ENCODE data around the gene CHID1.

Gene CHID1

DNA sequence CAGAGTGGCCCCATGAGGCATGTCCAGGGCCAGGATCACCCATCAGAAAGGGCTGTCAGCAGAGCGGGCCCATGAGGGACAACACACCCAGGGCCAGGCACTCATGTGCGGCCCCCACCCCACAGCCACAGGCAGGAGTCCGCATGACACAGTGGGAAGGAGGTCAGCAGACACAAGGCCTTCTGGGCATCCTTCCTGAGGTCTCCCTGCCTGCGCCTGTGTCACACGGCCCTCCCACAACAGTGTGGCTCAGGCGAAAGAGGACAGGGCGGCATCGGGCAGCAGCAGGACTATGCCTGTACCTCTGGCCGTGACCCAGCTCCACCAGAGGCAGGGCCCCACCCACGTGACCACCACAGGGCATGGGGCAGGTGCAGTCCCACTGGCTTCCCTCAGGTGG lies 27.1 kb downstream of the CHID1 start:
- DNase-seq: no peak

DNA sequence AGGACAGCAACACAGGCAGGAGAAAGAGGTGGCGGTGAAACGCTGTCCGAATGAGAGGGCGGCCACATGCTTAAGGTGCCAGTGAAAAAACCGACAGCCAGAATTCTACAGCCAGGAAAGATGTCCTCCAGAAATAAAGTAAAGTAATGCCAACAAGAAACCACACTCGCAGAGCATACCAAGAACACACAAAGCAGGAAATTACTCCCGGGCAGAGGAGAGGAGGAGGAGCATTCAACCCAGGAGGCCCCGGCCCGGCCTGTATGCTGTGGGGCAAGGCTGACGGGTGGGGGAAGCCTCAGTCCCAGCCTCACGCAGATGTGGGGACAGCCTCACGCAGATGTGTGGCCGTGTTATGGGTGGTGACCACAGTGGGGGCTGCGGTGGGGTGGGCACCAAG lies 28.0 kb downstream of the CHID1 start:
- DNase-seq: no peak

DNA sequence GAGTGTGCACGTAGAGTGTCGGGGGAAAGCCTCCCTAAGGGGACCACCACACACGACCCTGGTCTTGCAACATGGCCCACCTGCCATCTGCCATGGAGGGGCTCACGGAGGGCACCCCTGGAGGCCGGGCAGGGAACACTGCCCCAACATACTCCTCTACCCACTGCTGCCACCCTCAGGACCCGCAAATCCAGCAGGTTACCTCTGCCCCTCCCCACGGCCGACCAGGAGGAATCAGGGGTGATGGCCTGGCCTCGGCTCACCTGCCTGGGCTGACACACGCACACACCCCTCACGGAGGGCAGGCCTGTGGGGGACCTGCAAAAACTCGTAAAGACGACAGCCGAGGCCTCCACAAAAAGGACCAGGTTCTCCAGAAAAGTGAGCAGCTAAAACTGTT lies 30.2 kb downstream of the CHID1 start:
- DNase-seq: no peak

DNA sequence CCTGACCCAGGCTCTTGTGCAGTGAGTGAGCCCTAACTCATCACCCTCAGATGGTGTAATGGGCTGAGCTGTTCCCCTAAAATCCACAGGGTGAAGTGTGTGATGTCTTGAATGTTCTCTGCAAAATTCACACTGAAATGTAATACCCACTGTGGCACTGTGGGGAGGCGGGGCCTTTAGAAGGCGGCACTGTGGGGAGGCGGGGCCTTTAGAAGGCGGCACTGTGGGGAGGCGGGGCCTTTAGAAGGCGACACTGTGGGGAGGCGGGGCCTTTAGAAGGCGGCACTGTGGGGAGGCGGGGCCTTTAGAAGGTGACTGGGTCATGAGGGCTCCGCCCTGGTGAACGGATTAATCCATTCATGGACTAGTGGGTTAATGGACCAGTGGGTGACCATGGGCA lies 33.0 kb downstream of the CHID1 start:
- DNase-seq: peak in 1 of 2 experiments; percentile 32

DNA sequence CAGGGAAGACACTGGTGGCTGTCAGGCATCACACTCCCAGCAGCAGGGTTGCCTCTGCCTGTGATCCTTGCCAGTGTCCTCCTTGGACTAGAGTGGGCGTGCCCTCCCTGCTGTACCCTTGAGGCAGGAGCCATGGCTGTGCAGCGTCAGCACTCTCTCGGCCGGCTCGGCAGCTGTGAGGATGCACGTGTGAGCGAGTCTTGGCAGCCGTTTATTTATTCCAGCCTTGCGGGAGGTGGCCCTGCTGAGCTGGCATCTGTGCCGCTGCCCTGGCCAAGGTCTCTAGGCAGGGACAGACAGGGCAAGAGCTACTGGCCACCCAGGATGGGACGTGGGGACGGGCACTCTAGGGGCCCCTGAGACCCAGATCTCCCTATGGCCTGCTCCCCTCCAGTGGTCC lies 34.1 kb downstream of the CHID1 start:
- no peak for DNase-seq

DNA sequence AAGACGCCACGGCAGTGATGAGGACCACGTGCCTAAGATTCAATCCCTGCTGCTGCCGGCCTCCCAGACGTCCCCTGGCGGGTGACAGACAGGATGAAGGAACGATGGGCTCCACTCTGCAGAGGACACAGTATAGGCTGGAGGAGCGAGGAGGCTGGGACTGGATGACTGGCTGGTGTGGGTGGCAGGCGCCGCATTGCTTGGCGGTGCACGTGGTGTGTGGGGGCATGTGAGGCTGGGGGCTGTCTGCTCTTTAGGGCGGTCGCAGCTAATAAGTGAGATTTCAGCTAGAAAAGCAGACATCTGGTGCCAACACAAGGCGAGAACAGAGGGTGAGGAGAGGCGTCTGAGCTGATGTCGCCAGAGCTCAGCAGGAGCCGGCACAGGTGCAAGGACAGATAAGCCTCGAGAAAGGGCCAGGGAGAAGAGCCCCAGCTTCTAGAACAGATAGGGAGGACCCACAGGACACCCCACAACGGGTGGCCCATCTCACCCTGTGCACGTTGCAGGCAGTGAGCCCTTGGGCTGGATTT lies 34.8 kb downstream of the CHID1 start:
- no peak for DNase-seq

DNA sequence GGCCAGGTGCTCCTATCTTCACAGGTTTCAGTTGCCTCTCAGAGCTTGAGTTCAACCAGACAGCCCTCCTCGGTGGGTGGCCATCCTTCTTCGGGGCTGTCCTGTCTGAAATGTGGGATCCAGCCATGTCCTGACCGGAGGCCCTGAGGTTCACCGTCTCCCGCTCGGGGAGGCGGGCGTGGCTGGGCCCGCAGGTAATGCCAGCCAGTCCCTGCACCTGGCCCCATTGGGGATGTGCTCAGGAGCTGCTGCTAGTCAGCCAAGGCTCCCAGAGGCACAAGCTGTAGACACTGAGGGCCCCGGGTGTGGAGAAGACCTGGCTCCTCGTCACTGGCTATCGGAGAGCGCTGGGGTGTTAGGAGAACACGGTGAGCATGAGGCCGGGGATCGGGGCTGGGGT lies 35.4 kb downstream of the CHID1 start:
- no peak for DNase-seq

DNA sequence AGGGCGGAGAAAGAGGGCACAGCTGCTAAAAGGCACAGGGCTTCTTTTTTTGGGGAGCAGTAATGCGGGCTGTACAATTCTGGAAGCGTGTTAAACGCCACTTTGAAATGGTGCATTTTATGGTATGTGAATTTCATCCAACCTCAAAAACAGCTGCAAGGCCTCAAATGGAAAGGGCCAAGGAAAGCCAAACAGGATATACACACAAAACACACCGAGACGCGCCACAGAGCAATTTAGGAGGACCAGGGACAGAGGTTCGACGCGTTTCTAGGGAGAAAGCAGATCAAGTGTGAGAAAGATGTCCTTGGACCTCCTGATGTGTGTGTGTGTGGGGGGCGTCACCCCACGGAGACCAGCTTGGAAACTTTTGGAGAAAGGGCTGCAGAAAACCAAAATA lies 36.9 kb downstream of the CHID1 start:
- no peak for DNase-seq

DNA sequence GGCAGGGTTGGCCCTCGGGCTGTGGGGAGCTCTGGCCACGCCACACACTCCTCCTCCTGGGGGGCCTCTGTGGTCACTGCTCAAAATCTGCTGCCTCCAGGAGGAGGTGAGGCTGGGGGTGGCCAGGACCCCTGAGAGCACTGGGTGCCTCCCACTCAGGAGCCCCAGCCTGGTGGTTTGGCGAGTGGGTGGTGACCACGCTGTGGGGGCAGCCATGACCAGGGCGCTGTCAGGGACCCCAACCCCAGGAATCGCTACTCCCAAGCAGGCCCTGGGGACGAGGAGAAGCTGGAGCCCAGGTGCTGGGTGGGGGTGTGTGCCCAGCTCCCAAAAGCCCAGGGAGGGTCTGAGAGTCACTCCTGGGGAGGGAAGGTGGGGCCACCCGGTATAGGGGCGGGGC lies 37.8 kb downstream of the CHID1 start:
- no peak for DNase-seq

DNA sequence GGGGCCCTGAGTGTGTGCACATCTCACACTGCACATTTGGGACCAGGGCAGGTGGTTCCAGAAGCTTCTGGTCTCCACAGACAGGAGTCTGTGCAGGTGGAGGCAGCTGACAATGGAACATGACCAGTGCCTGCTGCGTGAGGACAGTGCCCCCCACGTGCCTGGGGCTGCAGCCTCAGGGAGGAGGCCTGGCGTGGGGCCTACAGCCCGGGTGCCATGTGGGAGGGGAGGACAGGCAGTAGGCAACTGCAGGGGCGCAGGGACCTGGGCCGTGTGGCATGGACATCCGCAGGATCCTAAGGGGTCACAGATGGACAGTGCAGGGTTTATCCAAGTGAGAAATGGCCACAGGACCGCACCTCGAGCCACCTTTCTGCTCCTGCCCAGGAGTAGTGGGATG lies 39.1 kb downstream of the CHID1 start:
- no peak for DNase-seq

DNA sequence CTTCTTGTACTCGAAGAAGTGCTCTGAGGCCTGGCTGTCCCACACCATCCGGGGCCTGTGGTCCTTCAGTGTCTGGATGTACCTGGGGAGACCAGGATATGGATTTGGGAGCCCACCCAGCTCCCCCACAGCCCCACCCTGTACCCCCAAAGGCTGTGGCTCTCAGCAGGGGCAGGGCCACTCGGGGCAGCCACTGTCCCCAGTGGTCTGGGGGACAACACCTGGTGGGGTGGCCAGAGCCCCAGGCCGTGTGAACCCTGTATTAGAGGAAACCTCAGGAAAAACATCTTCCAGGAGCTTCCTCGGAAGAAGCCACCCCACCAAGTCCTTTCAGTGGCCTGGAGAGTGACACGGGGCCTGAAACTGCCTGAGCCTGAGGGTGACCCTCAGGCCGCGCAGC lies 40.2 kb downstream of the CHID1 start:
- no peak for DNase-seq

DNA sequence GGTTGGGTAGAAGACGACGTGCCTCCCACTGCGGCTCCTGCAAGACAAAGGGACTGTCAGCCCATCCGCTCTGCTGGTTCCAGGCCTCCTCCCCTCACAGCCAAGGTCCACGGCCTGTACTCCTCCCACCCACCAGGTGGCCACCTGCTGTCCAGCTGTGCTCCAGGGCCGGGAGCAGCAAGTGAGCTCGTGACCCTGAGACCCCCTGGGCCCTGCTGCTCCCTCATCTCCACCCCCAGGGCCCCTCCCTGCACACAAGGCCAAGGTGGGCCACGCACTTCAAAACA lies 40.5 kb downstream of the CHID1 start:
- peak in 1 of 2 experiments; percentile 14 for DNase-seq

DNA sequence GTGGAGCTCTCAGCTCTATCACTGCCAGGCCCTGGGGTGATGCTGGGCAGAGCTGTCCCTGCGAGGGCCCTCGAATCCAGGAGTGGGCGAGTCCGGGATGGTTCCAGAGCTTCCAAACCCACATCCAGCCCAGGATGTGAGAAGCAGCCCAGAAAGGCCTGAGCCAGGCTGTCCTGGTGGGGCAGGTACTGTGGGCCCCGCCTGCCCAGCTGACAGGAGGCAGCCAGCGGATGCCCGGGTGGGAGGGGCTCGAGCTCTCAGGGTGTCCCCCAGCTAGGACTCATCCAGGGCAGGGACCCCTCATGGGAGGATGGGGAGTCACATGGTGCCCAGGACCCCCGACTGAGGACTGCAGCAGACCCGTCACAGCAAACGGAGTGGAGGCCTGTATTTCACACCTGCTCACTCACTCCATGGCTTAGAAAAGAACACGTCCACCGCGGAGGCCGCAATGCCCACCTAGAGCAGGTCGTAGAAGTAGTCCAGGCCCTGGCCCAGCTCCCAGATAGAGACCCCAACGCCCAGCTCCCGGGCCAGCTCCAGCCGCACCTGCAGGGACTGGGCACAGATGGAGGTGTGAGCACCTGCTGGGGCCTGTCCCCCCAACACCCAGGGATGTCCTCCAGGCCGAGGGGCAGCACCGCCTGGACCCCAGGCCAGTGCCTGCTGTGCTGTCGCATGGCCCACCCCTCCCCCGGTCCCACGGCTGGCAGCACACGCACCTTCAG lies 41.0 kb downstream of the CHID1 start:
- no peak for DNase-seq

DNA sequence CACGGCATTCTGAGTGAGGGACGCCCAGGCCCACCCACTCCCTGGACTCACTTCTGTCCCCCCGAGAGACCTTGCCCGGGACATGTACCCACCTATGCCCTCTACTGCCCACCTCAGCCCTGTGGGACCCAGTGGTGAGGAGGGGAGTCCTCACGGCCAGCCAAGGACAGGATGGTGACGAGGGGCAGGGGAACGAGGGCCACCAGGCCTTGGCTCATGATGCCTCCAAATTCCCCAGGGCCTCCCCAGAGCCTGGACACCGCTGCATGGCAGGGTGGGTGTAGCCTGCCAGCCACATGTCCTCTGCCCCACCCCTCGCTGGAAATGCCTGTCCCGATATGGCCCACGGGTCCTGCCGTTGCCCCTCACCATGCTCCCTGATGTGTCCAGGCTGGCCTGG lies 41.8 kb downstream of the CHID1 start:
- no peak for DNase-seq

DNA sequence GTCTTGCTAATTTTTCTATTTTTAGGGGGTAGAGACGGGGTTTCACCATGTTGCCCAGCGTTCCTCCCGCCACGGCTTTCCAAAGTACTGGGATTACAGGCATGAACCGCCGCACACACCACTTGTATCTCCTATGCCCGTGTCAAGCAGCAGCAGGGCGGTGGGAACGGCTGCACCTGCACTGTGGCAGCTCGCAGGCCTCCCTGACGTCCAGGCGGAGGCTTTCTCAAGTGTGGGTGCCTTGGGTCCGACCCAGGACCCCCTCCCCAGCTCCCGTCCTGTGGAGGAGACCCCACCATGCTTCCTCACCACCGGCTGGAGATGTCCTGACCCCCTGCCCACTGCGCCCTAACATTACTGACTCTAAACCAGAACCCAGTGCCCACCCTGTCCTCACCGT lies 42.2 kb downstream of the CHID1 start:
- no peak for DNase-seq

DNA sequence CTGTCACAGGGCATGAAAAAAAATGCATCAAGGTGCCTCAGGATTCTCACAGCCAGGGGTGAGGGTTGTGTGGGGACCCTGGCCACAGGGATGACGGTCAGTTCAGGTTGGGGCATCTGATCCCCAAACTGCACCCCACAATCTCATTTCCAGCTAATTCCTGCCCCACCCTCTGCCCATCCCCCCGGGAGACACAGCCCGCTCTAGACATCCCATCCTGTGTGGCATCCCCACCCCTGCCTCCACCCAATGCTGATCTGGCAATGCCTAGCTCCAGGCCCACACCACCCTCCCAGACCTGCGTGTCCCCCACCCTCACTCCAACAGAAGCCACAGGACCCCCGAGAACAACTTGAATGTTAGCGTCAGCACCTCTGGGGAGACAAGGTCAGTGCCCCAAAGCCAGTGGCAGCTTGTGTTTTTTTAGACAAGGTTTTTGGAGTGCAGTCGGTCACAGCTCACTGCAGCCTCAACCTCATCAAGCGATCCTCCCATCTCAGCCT lies 42.7 kb downstream of the CHID1 start:
- no peak for DNase-seq

DNA sequence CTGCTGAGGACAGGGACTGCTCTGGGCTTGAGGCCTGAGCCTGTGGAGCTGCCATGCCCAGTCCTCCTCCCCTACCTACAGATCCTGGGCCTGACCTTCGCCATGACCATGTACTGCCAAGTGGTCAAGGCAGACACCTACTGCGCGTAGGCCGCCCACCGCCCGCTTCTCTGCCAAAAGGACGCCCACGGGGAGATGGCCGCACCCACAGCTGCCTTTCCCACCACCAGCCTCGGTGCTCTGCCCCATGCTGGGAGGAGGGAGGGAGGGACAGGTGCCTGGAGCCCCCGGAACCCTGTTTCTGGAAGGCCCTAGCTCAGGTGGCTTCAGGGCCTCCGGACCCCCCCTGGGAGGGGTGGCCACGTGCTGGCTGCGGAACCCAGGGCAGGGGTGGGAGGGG lies 44.1 kb downstream of the CHID1 start:
- no peak for DNase-seq

DNA sequence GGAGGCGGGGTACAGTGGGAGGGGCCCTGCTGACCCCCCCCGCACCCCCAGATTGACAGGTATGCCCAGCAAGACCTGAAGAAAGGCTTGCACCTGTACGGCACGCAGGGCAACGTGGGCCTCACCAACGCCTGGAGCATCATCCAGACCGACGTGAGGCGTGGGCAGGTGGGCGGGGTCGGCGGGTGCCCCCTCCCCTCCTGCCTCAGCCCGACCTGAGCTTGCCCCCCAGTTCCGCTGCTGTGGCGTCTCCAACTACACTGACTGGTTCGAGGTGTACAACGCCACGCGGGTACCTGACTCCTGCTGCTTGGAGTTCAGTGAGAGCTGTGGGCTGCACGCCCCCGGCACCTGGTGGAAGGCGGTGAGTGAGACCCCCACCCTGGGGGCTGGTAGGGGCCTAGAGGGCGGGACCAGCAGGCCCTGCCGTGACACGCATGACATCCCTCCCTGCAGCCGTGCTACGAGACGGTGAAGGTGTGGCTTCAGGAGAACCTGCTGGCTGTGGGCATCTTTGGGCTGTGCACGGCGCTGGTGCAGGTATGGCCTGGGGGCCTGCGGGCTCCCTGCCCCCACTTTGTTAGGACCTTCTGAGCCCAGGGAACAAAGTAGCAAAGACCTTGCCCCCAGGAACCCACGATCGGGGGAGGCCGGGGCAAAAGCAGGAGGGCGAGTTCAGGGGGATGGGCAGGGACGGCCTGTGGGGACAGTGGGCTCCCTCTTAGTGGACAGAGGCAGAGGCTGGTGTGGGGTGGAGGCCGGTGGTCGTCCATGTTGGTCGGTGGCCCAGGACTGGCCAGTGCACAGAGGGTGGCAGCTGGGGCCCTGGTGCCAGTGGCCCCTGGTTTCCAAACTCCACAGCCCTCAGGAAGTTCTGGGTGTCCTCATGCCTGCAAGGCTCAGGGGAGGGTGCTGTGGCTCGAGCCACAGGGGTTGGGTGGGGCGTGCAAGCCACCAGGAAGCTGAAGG lies 44.9 kb downstream of the CHID1 start:
- no peak for DNase-seq

DNA sequence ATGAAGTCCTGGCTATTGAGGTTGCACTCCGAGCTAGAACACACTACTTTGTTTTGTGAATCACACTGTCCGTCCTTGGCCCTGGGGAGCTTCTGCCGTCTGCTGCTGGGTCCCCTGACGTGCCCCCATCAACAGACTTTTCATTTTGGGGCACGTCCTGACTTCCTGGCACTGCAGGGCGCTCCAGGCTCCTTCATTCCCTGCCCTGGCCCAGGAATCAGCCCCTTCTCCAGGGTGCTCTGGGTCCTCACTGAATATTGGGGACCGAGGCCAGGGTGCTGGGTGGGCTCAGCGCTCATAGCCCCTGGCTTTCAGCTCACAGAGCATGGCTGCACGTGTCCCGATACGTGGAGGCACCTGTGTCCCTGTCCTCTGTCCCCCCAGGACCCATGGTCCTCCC lies 45.7 kb downstream of the CHID1 start:
- no peak for DNase-seq

DNA sequence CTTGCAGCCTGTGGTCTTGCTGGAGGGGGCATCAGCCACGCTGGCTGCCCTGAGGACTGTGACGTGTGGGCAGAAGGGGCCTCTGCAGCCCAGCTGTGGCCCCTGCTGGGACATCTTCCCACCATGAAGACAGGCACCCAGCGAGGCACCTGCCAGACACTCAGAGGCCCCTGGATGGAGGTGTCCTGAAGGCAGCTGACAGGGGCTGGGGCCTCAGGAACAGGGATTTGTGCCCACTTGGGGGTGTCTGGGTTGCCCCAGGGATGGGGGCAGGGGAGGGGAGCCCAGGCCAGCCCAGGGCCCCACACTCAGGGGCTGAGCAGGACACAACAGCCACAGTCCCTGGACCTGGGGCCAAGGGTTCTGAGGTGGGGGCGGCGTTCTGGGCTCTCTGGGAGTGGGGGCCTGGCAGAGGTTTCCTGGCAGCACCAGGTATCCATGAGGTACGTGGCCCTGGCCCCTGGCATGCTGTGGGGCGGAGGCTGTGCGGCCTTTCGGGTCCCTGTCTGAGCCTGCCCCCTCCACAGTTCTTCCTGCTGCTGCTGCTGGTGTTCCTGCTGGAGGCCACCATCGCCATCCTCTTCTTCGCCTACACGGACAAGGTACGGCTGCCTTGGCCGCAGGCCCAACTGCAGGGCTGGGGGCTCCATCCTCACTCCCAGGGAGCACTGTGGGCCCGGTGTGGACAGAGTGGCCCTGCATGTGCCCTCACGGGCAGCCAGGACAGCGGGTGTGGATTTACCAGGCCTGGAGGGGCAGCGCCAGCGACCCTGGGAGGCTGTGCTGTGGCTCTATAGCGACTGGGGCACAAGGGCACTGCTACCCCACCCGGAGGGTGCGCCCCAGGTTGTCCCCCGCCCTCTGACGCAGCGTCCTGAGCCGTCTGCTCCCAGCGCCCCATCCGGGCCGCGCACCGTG lies 46.4 kb downstream of the CHID1 start:
- DNase-seq: no peak

DNA sequence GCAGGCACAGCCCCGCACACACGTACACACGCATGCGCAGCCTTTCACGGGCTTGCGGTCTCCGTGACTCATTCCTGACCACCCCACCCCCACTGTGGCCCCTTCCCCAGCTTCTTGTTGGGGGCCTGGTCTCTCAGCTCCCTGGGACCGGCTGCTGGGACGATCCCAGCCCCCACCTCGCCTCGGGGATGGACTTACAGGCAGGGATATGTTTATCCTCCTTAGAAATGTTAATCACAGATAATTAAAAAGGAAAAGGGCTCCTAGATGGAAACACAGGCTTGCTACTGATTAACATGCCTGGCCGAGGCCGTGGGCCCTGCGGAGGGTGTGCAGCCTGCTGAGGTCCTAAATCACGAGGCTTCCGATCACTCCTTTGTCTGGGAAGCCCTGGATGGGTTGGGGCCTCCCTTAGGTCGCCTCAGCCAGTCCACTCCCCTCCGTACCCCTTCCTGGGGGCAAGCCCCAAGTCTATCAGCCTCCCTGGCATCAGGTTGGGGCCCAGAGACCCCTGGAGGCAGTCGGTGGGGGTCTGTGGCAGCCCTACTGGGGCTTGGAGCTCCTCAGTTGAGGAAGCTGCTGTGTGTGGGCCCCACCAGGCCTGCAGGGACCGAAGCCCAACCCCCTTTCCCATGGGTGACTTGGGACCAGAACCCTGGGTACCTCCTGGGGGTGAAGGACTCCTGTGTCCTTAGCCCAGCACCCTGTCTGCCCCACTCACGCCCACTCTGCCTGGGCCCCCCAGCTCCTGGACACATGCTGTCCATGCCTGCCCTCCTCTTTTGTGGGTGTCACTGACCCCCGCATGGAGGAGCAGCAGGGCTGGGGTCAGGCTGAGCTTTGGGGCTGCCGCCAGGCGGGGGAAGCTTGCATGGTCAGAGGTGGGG lies 47.3 kb downstream of the CHID1 start:
- DNase-seq: no peak

DNA sequence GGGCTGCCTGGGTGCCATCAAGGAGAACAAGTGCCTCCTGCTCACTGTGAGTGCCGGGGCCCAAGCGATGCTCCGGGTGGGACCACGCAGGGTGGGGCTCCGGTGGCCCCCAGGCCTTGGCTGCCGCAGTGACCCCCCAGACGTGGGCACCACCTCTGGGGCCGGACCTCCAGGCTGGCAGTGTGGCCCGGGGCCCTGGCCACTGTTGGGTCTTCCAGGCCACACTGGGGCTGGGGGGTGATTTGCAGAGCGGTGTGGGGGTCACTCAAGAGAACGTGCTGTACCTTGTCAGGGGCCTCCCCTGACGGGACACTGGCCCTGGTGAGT lies 48.0 kb downstream of the CHID1 start:
- DNase-seq: no peak
